Activated gamma-delta T cell treated with Interleukin-2 at 50 U/mL for 16 hours (primary cell): ENCODE data around the gene SCIMP.
"Not testable (repeated sequence)": the region's sequence is repeated elsewhere in the genome, so short reads cannot be mapped to it uniquely, and the experiment has no call there.

Experiments
- DNase-seq: peaks from one replicate; pipeline ENCODE4 v3.0.0-alpha.2; 2020

SCIMP gene

DNA sequence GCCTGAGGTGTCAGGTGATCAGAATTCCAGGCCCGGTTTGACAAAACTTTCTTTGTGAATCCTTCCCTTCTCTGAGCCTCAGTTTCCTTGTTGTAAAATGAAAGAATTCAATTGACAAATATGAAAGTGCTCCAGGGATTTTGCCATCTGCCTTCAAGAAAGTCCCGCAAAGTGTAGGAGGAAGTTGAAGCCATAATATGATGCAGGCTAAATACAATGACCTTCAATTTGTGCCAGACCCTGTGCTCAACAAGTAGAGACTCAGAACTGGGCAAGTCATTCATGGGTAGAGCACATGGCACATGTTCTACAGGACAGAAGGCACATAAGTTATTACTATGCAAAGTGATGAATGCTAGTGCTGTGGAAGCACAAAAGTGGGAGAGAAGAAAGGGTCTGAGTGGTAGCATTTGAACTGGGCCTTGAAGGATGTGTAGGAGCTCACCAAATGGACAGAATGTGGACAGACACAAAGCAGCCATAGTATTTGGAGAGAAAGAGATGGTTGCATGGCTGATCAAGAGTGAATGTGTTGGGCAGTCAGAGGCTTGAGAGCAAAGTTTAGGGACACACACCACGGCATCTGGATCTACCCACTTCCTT is 2.4 kb upstream of the SCIMP start:
- DNase-seq = no peak

DNA sequence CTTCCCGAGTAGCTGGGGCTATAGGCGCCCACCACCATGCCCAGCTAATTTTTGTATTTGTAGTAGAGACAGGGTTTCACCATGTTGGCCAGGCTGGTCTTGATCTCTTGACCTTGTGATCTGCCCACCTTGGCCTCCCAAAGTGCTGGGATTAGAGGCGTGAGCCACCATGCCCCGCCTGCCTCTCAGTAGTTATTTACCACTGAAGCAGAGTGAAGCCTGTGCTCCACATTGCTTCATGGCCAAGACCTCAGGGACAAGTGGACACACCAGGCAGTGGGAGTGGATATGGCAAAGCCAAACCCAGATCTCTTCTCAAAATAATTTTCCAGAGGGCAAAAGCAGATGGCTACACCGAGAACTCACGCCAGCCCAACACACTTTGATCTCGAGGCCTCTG is 1.2 kb downstream of the SCIMP start:
- DNase-seq = not testable (repeated sequence)

DNA sequence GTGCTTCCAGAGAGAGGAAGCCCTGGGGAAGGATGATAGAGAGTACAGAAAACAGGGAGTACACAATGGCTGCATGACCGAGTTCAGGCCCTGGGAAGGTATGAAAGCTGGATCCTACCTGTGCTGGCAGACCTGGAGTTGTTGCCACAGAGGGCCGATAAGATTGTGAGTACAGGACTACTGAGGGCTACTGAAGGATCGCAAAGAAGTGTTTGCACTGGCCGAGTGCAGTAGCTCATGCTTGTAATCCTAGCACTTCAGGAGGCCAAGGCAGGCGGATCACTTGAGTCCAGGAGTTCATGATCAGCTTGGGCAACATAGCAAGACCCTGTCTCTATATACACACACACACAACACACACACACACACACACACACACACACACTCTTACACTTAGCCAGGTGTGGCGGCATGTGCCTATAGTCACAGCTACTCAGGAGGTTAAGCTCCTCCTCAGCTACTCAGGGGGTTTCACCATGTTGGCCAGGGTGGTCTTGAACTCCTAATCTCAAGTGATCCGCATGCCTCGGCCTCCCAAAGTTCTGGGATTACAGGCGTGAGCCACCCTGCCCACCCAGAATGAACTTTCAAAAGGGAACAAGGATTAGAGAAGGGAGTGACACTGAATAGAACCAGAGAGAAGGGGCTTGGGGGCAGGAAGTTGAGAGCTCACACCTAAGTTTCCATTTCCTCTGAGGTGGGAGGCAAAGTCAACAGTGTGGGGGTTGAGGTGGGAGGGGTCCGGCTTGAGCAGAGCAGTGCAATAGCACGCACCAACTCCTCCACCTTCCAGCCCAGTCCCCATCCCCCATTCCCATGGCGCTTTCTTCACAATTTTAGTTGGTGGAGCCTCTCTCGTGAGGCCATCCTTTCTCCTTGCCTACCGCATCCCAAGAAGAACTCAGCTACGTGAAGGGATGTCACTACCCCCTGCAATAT is 7.5 kb downstream of the SCIMP start:
- DNase-seq = peak; percentile 67

- no peak for DNase-seq
Measured at GRCh38 chr17:5225668-5226457, 8.8 kb downstream of the SCIMP start.

GRCh38 chr17:5221912-5222311 is 12.7 kb downstream of the SCIMP start:
- DNase-seq = not testable (repeated sequence)

- no peak for DNase-seq
Measured at GRCh38 chr17:5220074-5220473, 14.6 kb downstream of the SCIMP start.

DNA sequence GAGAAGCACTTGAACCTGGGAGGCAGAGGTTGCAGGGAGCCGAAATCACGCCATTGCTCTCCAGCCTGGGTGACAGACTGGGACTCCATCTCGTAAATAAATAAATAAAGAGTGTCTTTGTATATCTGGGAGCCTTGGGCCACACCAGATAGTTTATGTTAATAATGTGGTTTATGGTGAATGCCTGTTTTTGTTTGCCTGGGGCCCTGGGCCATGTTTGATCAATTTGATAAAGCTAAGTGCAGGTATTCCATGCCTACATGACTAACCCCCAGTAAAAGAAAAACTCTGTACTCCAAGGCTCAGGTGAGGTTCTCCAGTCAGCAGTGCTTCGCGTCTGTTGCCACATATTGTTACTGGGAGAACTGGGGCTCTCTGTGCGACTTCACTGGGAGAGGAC is 15.1 kb downstream of the SCIMP start:
- no peak for DNase-seq

GRCh38 chr17:5217562-5217961 is 17.1 kb downstream of the SCIMP start:
- DNase-seq = not testable (repeated sequence)

DNA sequence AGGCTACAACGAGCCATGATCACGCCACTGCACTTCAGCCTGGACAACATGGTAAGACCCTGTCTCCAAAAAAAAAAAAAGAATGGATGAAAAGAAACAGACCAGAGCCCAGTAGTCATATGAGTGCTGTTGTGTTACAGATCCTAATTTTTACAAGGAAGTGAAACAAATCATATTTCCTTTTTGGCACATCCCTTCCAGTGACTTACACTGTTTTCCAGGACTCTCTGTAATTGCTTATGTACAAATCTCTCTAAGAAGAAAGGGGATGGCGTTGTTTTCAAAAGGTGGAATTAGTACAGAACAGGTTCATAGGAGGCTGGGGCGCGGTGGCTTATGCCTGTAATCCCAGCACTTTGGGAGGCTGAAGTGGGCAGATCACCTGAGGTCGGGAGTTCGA is 23.2 kb downstream of the SCIMP start:
- DNase-seq = no peak

GRCh38 chr17:5210614-5211252 is 23.9 kb downstream of the SCIMP start:
- no peak for DNase-seq

GRCh38 chr17:5210091-5210490 is 24.6 kb downstream of the SCIMP start:
- DNase-seq = no peak

DNA sequence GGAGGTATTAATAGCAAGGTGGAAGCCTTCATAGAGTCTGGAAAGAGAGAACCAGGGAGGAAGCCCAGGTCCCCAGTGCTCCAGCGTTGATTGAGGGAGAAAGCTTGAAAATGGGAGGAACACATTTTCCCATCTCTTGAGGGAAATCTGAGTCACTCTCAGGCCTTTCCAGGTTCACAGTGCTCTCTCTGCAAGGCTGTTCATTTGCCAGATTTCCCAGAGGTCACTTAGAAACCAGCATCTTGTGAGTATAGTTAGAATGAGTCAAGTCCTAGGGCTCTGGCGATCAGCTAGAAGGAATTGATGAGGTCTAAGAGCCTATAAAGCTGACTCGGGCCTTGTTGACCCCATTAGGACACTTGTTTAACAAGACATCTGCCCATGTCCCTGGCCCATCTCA is 25.3 kb downstream of the SCIMP start:
- no peak for DNase-seq

- DNase-seq = no peak
Measured at GRCh38 chr17:5203908-5204294, 30.8 kb downstream of the SCIMP start.

DNA sequence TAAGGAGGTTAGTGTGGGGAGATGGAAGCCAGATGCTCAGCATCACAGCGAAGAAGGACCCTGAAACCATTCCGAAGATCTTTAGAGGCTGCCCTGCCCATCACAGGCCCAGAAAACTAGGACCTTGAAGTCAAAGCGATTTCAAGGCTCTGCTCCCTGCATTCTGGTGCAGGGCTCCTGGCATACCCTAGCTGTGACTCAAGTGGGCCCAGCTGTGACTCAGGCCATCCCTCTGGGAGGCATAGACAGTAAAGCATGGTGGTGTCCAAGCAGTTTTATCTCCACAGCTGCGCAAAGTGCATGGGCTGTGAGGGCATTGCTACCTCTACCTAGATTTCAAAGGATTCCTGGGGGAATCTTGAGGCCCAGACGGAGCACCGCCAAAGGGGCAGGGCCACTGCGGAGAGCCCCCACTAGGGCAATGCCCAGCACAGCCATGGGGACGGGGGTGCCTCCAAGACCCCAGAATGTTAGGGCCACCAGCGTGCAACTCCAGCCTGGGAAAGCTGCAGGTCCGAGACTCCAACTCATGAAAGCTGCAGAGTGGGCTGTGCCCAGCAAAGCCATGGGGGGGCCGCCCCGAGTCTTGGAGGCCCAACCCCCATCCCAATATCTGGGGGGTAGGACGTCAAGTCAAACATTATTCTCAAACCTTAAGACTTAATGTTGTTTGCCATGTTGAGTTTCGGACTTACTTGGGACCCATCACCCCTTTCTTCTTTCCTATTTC is 31.3 kb downstream of the SCIMP start:
- no peak for DNase-seq

DNA sequence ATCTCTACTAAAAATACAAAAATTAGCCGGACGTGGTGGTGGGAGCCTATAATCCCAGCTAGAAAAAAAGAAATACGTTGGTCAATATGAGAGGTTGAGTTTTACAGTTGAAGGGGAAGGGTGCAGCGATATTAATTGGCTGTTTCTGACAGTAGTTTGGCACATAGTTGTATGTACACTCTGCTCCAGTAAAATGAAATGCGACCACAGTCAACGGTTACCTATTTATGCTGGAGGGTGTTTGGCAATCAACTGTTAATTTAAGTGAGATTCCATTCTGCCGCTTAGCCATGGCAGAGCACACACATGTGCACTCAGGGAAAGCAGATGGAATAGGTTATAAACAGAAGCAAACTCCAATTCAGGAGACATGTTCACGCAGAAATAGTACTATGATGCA is 33.6 kb downstream of the SCIMP start:
- DNase-seq = no peak

DNA sequence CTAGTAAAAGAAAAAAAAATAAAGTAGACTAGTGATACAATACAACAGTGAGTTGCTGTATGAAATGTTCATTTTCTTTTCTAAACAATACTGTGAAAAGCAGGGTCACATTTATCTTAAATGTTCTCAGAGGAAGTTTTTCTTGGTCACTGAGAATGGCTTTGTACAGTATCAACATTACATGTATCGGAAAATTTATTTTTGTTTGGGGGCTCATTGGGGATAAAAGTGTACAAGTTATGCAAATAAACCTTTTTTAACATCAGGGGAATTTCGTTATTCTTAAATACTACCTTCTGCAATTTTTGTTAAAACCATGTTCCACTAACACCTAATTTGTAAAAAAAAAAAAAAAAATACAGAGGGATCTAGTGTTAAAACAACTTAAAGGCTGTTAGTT is 34.3 kb downstream of the SCIMP start:
- DNase-seq = no peak

DNA sequence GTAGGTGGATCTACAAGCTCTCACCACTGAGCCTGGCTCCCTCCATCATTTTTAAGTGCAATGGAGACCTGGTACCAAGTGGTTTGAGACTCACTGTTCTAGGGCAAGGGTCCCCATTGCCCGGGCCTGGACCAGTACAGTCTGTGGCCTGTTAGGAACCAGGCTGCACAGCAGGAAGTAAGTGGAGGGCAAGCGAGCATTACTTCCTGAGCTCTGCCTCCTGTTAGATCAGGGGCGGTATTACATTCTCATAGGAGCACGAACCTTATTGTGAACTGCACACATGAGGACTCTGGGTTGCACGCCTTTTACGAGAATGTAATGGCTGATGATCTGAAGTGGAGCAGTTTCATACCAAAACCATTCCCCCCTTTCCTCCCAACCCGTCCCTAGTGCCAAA is 36.2 kb downstream of the SCIMP start:
- DNase-seq = no peak

DNA sequence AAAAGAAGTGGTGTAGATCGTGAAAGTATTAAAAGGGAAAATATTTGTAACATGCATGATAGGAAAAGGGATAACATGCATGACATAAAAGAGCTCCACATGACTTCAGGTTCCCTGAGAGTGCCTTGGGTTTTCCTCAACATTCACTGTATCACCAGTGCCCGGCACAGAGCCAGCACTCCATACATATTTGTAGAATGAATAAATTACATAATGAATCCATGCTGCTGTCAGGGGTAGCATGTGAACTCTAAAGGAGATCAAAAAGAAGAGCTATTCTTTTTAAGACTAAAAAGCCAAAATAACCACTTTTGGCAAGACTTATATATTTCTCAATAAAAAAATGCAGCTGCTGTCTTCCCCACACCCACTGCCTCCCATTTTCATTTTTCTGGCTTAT is 40.3 kb downstream of the SCIMP start:
- DNase-seq = no peak

- DNase-seq = peak; percentile 97
Measured at GRCh38 chr17:5191541-5192417, 42.9 kb downstream of the SCIMP start, which contains the start of gene ZNF594. ZNF594 (minus strand) TSS chr17:5191868; CDS start chr17:5184256, 7,612 bp downstream.

DNA sequence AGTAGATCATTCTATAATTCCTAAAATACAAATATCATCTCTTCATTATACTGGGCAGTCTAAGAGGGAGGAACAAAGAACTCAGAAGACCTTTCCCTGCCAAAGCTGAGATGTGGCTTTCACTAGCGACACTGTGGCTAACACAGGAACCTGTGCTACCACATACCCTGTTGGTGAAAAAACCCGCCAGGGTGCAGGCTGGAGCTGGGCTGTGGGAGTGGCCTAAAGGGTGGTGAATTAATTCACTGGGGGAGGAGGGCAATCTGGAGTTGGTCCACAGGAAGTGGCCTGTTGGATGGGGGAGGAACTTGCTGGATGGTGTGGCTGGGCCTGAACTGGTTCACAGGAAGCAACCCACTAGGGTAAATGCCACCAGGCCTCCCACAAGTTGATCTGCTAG is 50.4 kb downstream of the SCIMP start:
- peak; percentile 17 for DNase-seq

DNA sequence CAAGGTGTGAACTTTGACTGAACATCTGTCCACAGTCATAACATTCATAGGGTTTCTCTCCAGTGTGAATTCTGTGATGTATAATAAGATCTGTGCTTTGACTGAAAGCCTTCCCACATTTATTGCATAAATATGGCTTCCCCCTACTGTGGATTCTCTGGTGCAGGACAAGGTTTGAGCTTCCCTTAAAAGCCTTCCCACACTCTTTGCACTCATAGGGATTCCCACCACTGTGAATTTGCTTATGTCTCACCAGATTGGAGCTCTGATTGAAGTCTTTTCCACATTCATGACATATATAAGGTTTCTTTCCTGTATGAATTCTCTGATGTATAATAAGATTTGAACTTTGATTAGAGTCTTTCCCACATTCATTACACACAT is 51.3 kb downstream of the SCIMP start:
- no peak for DNase-seq
